Ascending aorta (tissue), 2 donors: Measurements from ENCODE around the gene CCDC141. TPM values are rescaled to one million over a fixed set of nuclear protein-coding genes. Genes with fewer than 3 reads are reported as not detected.

ENCODE experiments used
- DNase-seq, 2 donors: peaks; one replicate each; pipeline ENCODE4 v3.0.0-alpha.2; 2019; ENCODE audit warnings: low spot score in 2 of 2
- H3K27ac ChIP-seq, 2 donors: fragments of 200-600 bp; sonication (generic); one replicate each; pipeline ENCODE4 v1.5.1; 2016 to 2017; ENCODE audit warnings: mild to moderate bottlenecking in 1 of 2
- H3K27me3 ChIP-seq: fragments of 200-600 bp; sonication (generic); one replicate; pipeline ENCODE4 v1.5.1; 2017
- H3K36me3 ChIP-seq, 2 donors: fragments of 200-600 bp; sonication (generic); one replicate each; pipeline ENCODE4 v1.5.1; 2016
- H3K4me1 ChIP-seq, 2 donors: fragments of 200-600 bp; sonication (generic); one replicate each; pipeline ENCODE4 v1.5.1; 2016 to 2017; ENCODE audit warnings: mild to moderate bottlenecking in 1 of 2
- H3K4me3 ChIP-seq, 2 donors: fragments of 200-600 bp; sonication (generic); one replicate each; pipeline ENCODE4 v1.5.1; 2016 to 2017; ENCODE audit warnings: mild to moderate bottlenecking in 1 of 2
- H3K9me3 ChIP-seq, 2 donors: fragments of 200-600 bp; sonication (generic); one replicate each; pipeline ENCODE4 v1.5.1; 2016
- CTCF ChIP-seq, 3 experiments: fragments of 200-600 bp in 2 of 3; fragments of 450-650 bp in 1 of 3; sonication (generic) in 2 of 3; IDR thresholded peaks; one replicate each; pipeline ENCODE4 v1.5.1; 2016 to 2019; ENCODE audit warnings: antibody characterized with exemption in 3 of 3, mild to moderate bottlenecking in 1 of 3, moderate library complexity in 1 of 3
- intact Hi-C: fragments of 100-400 bp; cut with DNase I; formaldehyde crosslinking; loops from one replicate; pipeline ENCODE4 v1.15.1; 2023
- total RNA-seq: library from RNA; depleted of rRNA; stranded (reverse); fragments of >200 nt; gene quantifications from one replicate; pipeline ENCODE4 v1.1.0, GENCODE V29; 2016

The CCDC141 gene
- total RNA-seq, 1 donor from 2014 or later: 2.0 TPM

- no peaks in the 10 kb centered on the region for H3K36me3 ChIP-seq
- no peaks in the 10 kb centered on the region for H3K27me3 ChIP-seq
- no peak for DNase-seq
- H3K4me3 ChIP-seq: no peak overlapping the region
- intact Hi-C loops: no loop called here
- H3K9me3 ChIP-seq: no peaks in the 10 kb centered on the region
- no peak for TF ChIP-seq CTCF (IDR thresholded peaks at IDR 0.05)
- H3K27ac ChIP-seq: no peak overlapping the region
- no peaks in the 10 kb centered on the region for H3K4me1 ChIP-seq
Measured at GRCh38 chr2:178783889-178784288, 266.0 kb downstream of the CCDC141 start.

GRCh38 chr2:178782236-178782635, 267.7 kb downstream of the CCDC141 start:
- Histone ChIP-seq H3K4me1 (no peaks in the 10 kb centered on the region), H3K4me3 (no peak overlapping the region), H3K27ac (no peak overlapping the region), H3K36me3 (no peaks in the 10 kb centered on the region), H3K27me3 (no peaks in the 10 kb centered on the region), H3K9me3 (no peaks in the 10 kb centered on the region)
- TF ChIP-seq CTCF (IDR thresholded peaks at IDR 0.05): no peak
- intact Hi-C loops: no loop called here
- DNase-seq: no peak

Other genes with a start within 250 kb of the CCDC141 start
- gene TTN, start 242.7 kb downstream of the CCDC141 start, total RNA-seq: 7.6 TPM
- gene SESTD1, start 214.7 kb upstream of the CCDC141 start, total RNA-seq: 15.4 TPM